RKO (cell line): ENCODE data around the gene ZNF333.
A peak's percentile ranks its signal among the peaks of the same experiment; 100 is the strongest.

Experiments used
- DNase-seq: peaks from one replicate; pipeline ENCODE4 v3.0.0-alpha.2; 2016; ENCODE audit warnings: low spot score

ZNF333 gene

GRCh38 chr19:14689598-14690503 is at the start of gene ZNF333:
TSS of gene ZNF333 (plus strand) at chr19:14690048. CDS start at chr19:14693492, 3,444 bp downstream.
- peak; percentile 87 for DNase-seq

GRCh38 chr19:14648506-14648905 is 41.3 kb upstream of the ZNF333 start:
- DNase-seq: no peak

GRCh38 chr19:14649020-14649419 is 40.8 kb upstream of the ZNF333 start:
- no peak for DNase-seq

GRCh38 chr19:14650161-14650560 is 39.7 kb upstream of the ZNF333 start:
- no peak for DNase-seq

- DNase-seq: no peak
These were observed 34.9 kb upstream of the ZNF333 start for GRCh38 chr19:14654786-14655560.

GRCh38 chr19:14655726-14656125 is 34.1 kb upstream of the ZNF333 start:
- DNase-seq: no peak

GRCh38 chr19:14659874-14660489 is 29.9 kb upstream of the ZNF333 start:
- DNase-seq: no peak

- no peak for DNase-seq
These were observed 28.4 kb upstream of the ZNF333 start for GRCh38 chr19:14661372-14661924.

- no peak for DNase-seq
These were observed 19.9 kb upstream of the ZNF333 start for GRCh38 chr19:14669940-14670339.

GRCh38 chr19:14670408-14670807 is 19.4 kb upstream of the ZNF333 start:
- no peak for DNase-seq

GRCh38 chr19:14672188-14672872 is 17.5 kb upstream of the ZNF333 start:
- no peak for DNase-seq

GRCh38 chr19:14673088-14673487 is 16.8 kb upstream of the ZNF333 start:
- DNase-seq: no peak

GRCh38 chr19:14674764-14675163 is 15.1 kb upstream of the ZNF333 start, which contains the start of gene ADGRE3:
TSS of gene ADGRE3 (minus strand) at chr19:14674844. CDS start at chr19:14674770, 74 bp downstream.
- no peak for DNase-seq

- no peak for DNase-seq
These were observed 13.1 kb upstream of the ZNF333 start for GRCh38 chr19:14676762-14677161.

- no peak for DNase-seq
These were observed 12.4 kb upstream of the ZNF333 start for GRCh38 chr19:14677464-14677863.

- DNase-seq: no peak
These were observed 11.6 kb upstream of the ZNF333 start for GRCh38 chr19:14678199-14678598.

- no peak for DNase-seq
These were observed 7.8 kb upstream of the ZNF333 start for GRCh38 chr19:14682084-14682483.

GRCh38 chr19:14683439-14683838 is 6.4 kb upstream of the ZNF333 start:
- no peak for DNase-seq

- peak; percentile 59 for DNase-seq
These were observed 3.4 kb upstream of the ZNF333 start for GRCh38 chr19:14686411-14686810.

- DNase-seq: no peak
These were observed 4.9 kb downstream of the ZNF333 start for GRCh38 chr19:14694641-14695266.

GRCh38 chr19:14695471-14695870 is 5.6 kb downstream of the ZNF333 start:
- no peak for DNase-seq
